Stimulated activated naive CD8-positive, alpha-beta T cell treated with anti-CD3 and anti-CD28 coated beads, Interleukin-15, Interleukin-2, amounts not matched to agents 100 ng/mL and 50 ng/mL, for 24 hours (primary cell): Measurements from ENCODE around the gene ACSL6.

ENCODE experiments used
- H3K27ac Mint-ChIP-seq: one replicate; pipeline ENCODE4 v1.8.0; 2021; ENCODE audit warnings: mild to moderate bottlenecking, mixed read lengths
- H3K27me3 Mint-ChIP-seq: one replicate; pipeline ENCODE4 v1.8.0; 2021; ENCODE audit warnings: mixed read lengths
- H3K36me3 Mint-ChIP-seq: one replicate; pipeline ENCODE4 v1.8.0; 2021; ENCODE audit warnings: low read depth, mixed read lengths
- H3K4me1 Mint-ChIP-seq: one replicate; pipeline ENCODE4 v1.8.0; 2021; ENCODE audit warnings: low read depth, mixed read lengths
- H3K4me3 Mint-ChIP-seq: one replicate; pipeline ENCODE4 v1.8.0; 2021; ENCODE audit warnings: mild to moderate bottlenecking, mixed read lengths
- H3K9me3 Mint-ChIP-seq: one replicate; pipeline ENCODE4 v1.8.0; 2021; ENCODE audit warnings: mixed read lengths

The ACSL6 gene

GRCh38 chr5:132001647-132002561 is 9.6 kb downstream of the ACSL6 start:
- H3K36me3 Mint-ChIP-seq = no peaks in the 10 kb centered on the region
- H3K4me3 Mint-ChIP-seq = no peak overlapping the region
- H3K4me1 Mint-ChIP-seq = peaks cover 36% of the 10 kb centered on the region
- no peaks in the 10 kb centered on the region for H3K27me3 Mint-ChIP-seq
- H3K27ac Mint-ChIP-seq = no peak overlapping the region
- H3K9me3 Mint-ChIP-seq = no peaks in the 10 kb centered on the region

GRCh38 chr5:132000677-132001453 is 10.6 kb downstream of the ACSL6 start:
- H3K36me3 Mint-ChIP-seq = no peaks in the 10 kb centered on the region
- H3K4me1 Mint-ChIP-seq = peaks cover 40% of the 10 kb centered on the region
- peak overlapping the region; percentile 8 for H3K4me3 Mint-ChIP-seq
- no peaks in the 10 kb centered on the region for H3K27me3 Mint-ChIP-seq
- peak overlapping the region; percentile 71 for H3K27ac Mint-ChIP-seq
- no peaks in the 10 kb centered on the region for H3K9me3 Mint-ChIP-seq

- H3K36me3 Mint-ChIP-seq = no peaks in the 10 kb centered on the region
- H3K4me3 Mint-ChIP-seq = no peak overlapping the region
- peaks cover 40% of the 10 kb centered on the region for H3K4me1 Mint-ChIP-seq
- no peak overlapping the region for H3K27ac Mint-ChIP-seq
- H3K9me3 Mint-ChIP-seq = no peaks in the 10 kb centered on the region
- no peaks in the 10 kb centered on the region for H3K27me3 Mint-ChIP-seq
Observed at GRCh38 chr5:132000241-132000490, 11.3 kb downstream of the ACSL6 start.

GRCh38 chr5:131999441-132000240 is 11.8 kb downstream of the ACSL6 start:
- Mint-ChIP-seq H3K27ac (no peak overlapping the region), H3K9me3 (no peaks in the 10 kb centered on the region), H3K36me3 (no peaks in the 10 kb centered on the region), H3K4me1 (peaks cover 40% of the 10 kb centered on the region), H3K4me3 (no peak overlapping the region), H3K27me3 (no peaks in the 10 kb centered on the region)

- Mint-ChIP-seq H3K27ac (peak overlapping the region; percentile 2), H3K4me3 (no peak overlapping the region), H3K9me3 (no peaks in the 10 kb centered on the region), H3K4me1 (peaks cover 40% of the 10 kb centered on the region), H3K27me3 (no peaks in the 10 kb centered on the region), H3K36me3 (no peaks in the 10 kb centered on the region)
Observed at GRCh38 chr5:131999041-131999440, 12.4 kb downstream of the ACSL6 start.

- H3K4me1 Mint-ChIP-seq = peaks cover 40% of the 10 kb centered on the region
- H3K36me3 Mint-ChIP-seq = no peaks in the 10 kb centered on the region
- peak overlapping the region; percentile 2 for H3K27ac Mint-ChIP-seq
- no peaks in the 10 kb centered on the region for H3K27me3 Mint-ChIP-seq
- no peak overlapping the region for H3K4me3 Mint-ChIP-seq
- H3K9me3 Mint-ChIP-seq = no peaks in the 10 kb centered on the region
Observed at GRCh38 chr5:131998431-131999040, 12.9 kb downstream of the ACSL6 start.

- H3K27ac Mint-ChIP-seq = no peak overlapping the region
- H3K9me3 Mint-ChIP-seq = no peaks in the 10 kb centered on the region
- H3K27me3 Mint-ChIP-seq = no peaks in the 10 kb centered on the region
- H3K4me1 Mint-ChIP-seq = peaks cover 38% of the 10 kb centered on the region
- H3K4me3 Mint-ChIP-seq = no peak overlapping the region
- no peaks in the 10 kb centered on the region for H3K36me3 Mint-ChIP-seq
Observed at GRCh38 chr5:131997727-131998117, 13.7 kb downstream of the ACSL6 start.

- Mint-ChIP-seq H3K27me3 (no peaks in the 10 kb centered on the region), H3K4me1 (peaks cover 33% of the 10 kb centered on the region), H3K9me3 (no peaks in the 10 kb centered on the region), H3K27ac (no peak overlapping the region), H3K4me3 (no peak overlapping the region), H3K36me3 (no peaks in the 10 kb centered on the region)
Observed at GRCh38 chr5:131997026-131997726, 14.3 kb downstream of the ACSL6 start.

- Mint-ChIP-seq H3K27ac (no peak overlapping the region), H3K4me1 (peaks cover 26% of the 10 kb centered on the region), H3K4me3 (no peak overlapping the region), H3K9me3 (no peaks in the 10 kb centered on the region), H3K36me3 (no peaks in the 10 kb centered on the region), H3K27me3 (no peaks in the 10 kb centered on the region)
Observed at GRCh38 chr5:131996210-131997025, 15.0 kb downstream of the ACSL6 start.

- Mint-ChIP-seq H3K27me3 (no peaks in the 10 kb centered on the region), H3K27ac (no peak overlapping the region), H3K4me3 (no peak overlapping the region), H3K4me1 (peaks cover 9% of the 10 kb centered on the region), H3K9me3 (no peaks in the 10 kb centered on the region), H3K36me3 (no peaks in the 10 kb centered on the region)
Observed at GRCh38 chr5:131994533-131995226, 16.8 kb downstream of the ACSL6 start.

GRCh38 chr5:131994090-131994489 is 17.4 kb downstream of the ACSL6 start:
- peaks cover 8% of the 10 kb centered on the region for H3K4me1 Mint-ChIP-seq
- no peak overlapping the region for H3K4me3 Mint-ChIP-seq
- no peak overlapping the region for H3K27ac Mint-ChIP-seq
- no peaks in the 10 kb centered on the region for H3K36me3 Mint-ChIP-seq
- no peaks in the 10 kb centered on the region for H3K9me3 Mint-ChIP-seq
- H3K27me3 Mint-ChIP-seq = no peaks in the 10 kb centered on the region

- Mint-ChIP-seq H3K4me1 (peaks cover 4% of the 10 kb centered on the region), H3K27me3 (no peaks in the 10 kb centered on the region), H3K36me3 (no peaks in the 10 kb centered on the region), H3K27ac (no peak overlapping the region), H3K9me3 (no peaks in the 10 kb centered on the region), H3K4me3 (no peak overlapping the region)
Observed at GRCh38 chr5:131993676-131994075, 17.8 kb downstream of the ACSL6 start.

GRCh38 chr5:131992370-131992769 is 19.1 kb downstream of the ACSL6 start:
- H3K27me3 Mint-ChIP-seq = no peaks in the 10 kb centered on the region

More at GRCh38 chr5:131992370-131992769, 19.1 kb downstream of the ACSL6 start:
- no peaks in the 10 kb centered on the region for H3K9me3 Mint-ChIP-seq
- no peak overlapping the region for H3K27ac Mint-ChIP-seq
- peaks cover 3% of the 10 kb centered on the region for H3K4me1 Mint-ChIP-seq
- no peaks in the 10 kb centered on the region for H3K36me3 Mint-ChIP-seq
- no peak overlapping the region for H3K4me3 Mint-ChIP-seq
